AG09309 (cell line): Measurements from ENCODE around the gene CLASRP.

Experiments
- DNase-seq: peaks from one replicate; pipeline ENCODE4 v3.0.0-alpha.2; 2010; ENCODE audit warnings: low read depth
- H3K4me3 ChIP-seq: 2 replicates; pipeline ENCODE4 v1.5.1; 2011; ENCODE audit warnings: mild to moderate bottlenecking, low read depth, low read length, moderate library complexity; ENCODE audit not compliant: control insufficient read depth
- CTCF ChIP-seq: IDR thresholded peaks from 2 replicates; pipeline ENCODE4 v1.5.1; 2011; ENCODE audit warnings: mild to moderate bottlenecking, low read depth, low read length, inconsistent platforms; ENCODE audit not compliant: insufficient read depth, control insufficient read depth; ENCODE audit errors: missing control alignments

Gene CLASRP

DNA sequence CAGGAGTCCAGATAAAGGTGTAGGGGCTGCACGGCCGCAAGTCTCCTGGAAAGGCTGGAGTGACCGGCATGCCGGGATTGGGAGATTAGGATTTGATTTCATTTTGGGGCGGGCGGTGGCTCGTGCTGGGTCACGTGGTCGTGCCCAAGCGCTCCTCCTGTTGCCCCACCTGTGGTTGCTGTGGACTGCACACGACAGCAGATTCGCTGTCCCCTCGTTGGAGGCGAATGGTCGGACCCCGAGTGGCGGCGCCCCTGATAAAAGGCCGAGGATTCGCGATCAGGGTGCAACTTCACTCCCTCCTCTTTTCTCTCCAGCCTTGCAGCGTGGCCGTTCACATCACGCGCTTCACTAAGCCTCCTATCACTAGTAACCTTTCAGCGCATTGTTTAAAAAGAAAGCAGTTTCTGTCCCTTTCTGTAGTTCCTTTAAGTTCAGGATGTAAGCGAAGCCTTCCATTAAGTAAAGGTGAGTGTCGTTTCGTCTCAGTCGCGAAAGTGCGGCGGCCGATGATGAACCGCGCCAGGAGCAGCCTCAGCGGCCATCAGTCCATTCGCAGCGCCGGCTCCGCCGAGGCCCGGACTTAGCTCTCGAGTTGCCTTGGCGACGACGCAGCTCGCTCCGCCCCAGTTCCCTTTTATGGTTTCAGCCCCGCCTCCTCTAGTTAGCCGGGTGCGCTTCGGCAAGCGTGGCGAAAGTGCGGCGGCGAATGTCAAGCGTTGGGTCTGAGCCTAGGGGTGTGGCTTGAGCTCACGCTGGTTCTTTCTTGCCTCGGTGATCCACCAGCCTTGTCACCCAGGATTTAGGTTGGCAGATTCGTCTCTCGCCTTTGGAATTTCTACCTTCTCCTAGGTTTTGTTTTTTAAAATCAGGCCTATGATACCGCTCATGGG is 52.4 kb downstream of the CLASRP start:
- peak overlapping the region; percentile 87 for H3K4me3 ChIP-seq
- peak; percentile 95 for DNase-seq

GRCh38 chr19:45092747-45093678 is 54.2 kb downstream of the CLASRP start, which contains the start of gene PPP1R37:
Gene PPP1R37 (plus strand): TSS chr19:45093179. CDS start chr19:45093326, 147 bp downstream.
- H3K4me3 ChIP-seq, result peak within 1 kb of the TSS; percentile 87
- TF ChIP-seq CTCF, result peak; percentile 8
- DNase-seq, result peak; percentile 91

More for the DNA sequence above, 52.4 kb downstream of the CLASRP start:
- no peak for TF ChIP-seq CTCF

GRCh38 chr19:45094137-45094536 is 55.3 kb downstream of the CLASRP start:
- no peak for DNase-seq
- peak overlapping the region; percentile 87 for H3K4me3 ChIP-seq
- TF ChIP-seq CTCF, result no peak

- no peak for DNase-seq
- TF ChIP-seq CTCF, result no peak
- no peak overlapping the region for H3K4me3 ChIP-seq
Observed at GRCh38 chr19:45094707-45095106, 55.9 kb downstream of the CLASRP start.

GRCh38 chr19:45095496-45096413 is 56.9 kb downstream of the CLASRP start:
- no peak for DNase-seq
- no peak for TF ChIP-seq CTCF
- H3K4me3 ChIP-seq, result no peak overlapping the region

DNA sequence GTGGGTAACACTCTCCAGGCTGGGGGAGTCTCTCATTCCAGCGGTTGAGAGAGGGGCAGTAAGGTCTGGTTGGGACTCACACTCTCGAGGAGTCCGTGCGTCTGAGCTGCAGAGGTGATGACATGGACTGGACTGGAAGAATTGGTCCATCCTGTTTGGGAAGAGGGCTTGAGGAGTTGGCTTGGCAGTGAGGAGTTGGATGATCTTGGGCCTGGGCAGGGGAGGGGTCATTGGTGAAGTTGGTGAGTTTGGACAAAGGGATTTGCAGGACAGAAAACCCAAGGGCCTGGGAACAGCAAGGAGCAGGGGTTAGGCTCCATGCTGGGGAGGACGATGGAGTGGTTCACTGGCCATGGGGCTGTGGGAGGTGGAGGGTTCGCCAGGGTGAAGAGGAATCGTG is 57.9 kb downstream of the CLASRP start:
- no peak for TF ChIP-seq CTCF

More for the DNA sequence above, 57.9 kb downstream of the CLASRP start:
- no peak overlapping the region for H3K4me3 ChIP-seq
- no peak for DNase-seq
